Pons (tissue), 1 donor: ENCODE measurements around the gene STXBP3.
A peak's percentile ranks its signal among the peaks of the same experiment; 100 is the strongest.
"Not testable (repeated sequence)": the region's sequence is repeated elsewhere in the genome, so short reads cannot be mapped to it uniquely, and the experiment has no call there.

Experiments used
- DNase-seq: peaks from one replicate; pipeline ENCODE4 v3.0.0-alpha.2; 2016; ENCODE audit warnings: low spot score

The STXBP3 gene

GRCh38 chr1:108746382-108747170, at the start of gene STXBP3:
TSS of gene STXBP3 (plus strand) at chr1:108746674. CDS start at chr1:108746738, 64 bp downstream.
- DNase-seq, result peak; percentile 98

- no peak for DNase-seq
These were observed 46.8 kb upstream of the STXBP3 start for GRCh38 chr1:108699375-108700332.

GRCh38 chr1:108701176-108701849, 45.2 kb upstream of the STXBP3 start:
- no peak for DNase-seq

- DNase-seq, result not testable (repeated sequence)
These were observed 44.4 kb upstream of the STXBP3 start for GRCh38 chr1:108702109-108702508.

- DNase-seq, result no peak
These were observed 42.5 kb upstream of the STXBP3 start for GRCh38 chr1:108703939-108704338.

- no peak for DNase-seq
These were observed 42.0 kb upstream of the STXBP3 start for GRCh38 chr1:108704496-108704895.

- no peak for DNase-seq
These were observed 39.8 kb upstream of the STXBP3 start for GRCh38 chr1:108706643-108707042.

GRCh38 chr1:108708691-108709660, 37.5 kb upstream of the STXBP3 start:
- no peak for DNase-seq

GRCh38 chr1:108712606-108713150, 33.8 kb upstream of the STXBP3 start, which contains the start of gene FNDC7:
TSS of gene FNDC7 (plus strand) at chr1:108712908. CDS start at chr1:108712934, 26 bp downstream.
- DNase-seq, result no peak

GRCh38 chr1:108715932-108716331, 30.5 kb upstream of the STXBP3 start:
- no peak for DNase-seq

- DNase-seq, result peak; percentile 75
These were observed 29.8 kb upstream of the STXBP3 start for GRCh38 chr1:108716437-108717230.

- DNase-seq, result peak; percentile 69
These were observed 28.6 kb upstream of the STXBP3 start for GRCh38 chr1:108717774-108718316.

- DNase-seq, result no peak
These were observed 27.4 kb upstream of the STXBP3 start for GRCh38 chr1:108718927-108719655.

GRCh38 chr1:108719656-108720435, 26.6 kb upstream of the STXBP3 start:
- no peak for DNase-seq

- DNase-seq, result no peak
These were observed 24.2 kb upstream of the STXBP3 start for GRCh38 chr1:108722292-108722691.

GRCh38 chr1:108725906-108726305, 20.6 kb upstream of the STXBP3 start:
- DNase-seq, result no peak

- no peak for DNase-seq
These were observed 18.0 kb upstream of the STXBP3 start for GRCh38 chr1:108728327-108728923.

- DNase-seq, result no peak
These were observed 17.0 kb upstream of the STXBP3 start for GRCh38 chr1:108729481-108729880.
